ENCODE measurements around the gene FBXL13.
"Not testable (repeated sequence)": the region's sequence is repeated elsewhere in the genome, so short reads cannot be mapped to it uniquely, and the experiment has no call there.

FBXL13 gene

GRCh38 chr7:102990642-102991041 is 84.0 kb downstream of the FBXL13 start:
- H3K4me1 Mint-ChIP-seq, result no peaks in the 10 kb centered on the region
- H3K4me3 Mint-ChIP-seq, result no peak overlapping the region
- H3K9me3 Mint-ChIP-seq, result no peaks in the 10 kb centered on the region
- no peak overlapping the region for H3K27ac Mint-ChIP-seq
- H3K27me3 Mint-ChIP-seq, result no peaks in the 10 kb centered on the region
- no peaks in the 10 kb centered on the region for H3K36me3 Mint-ChIP-seq
- no peak for ATAC-seq

GRCh38 chr7:102988631-102989560 is 85.7 kb downstream of the FBXL13 start:
- Mint-ChIP-seq H3K27ac (no peak overlapping the region), H3K27me3 (no peaks in the 10 kb centered on the region), H3K4me1 (no peaks in the 10 kb centered on the region), H3K4me3 (no peak overlapping the region), H3K36me3 (no peaks in the 10 kb centered on the region), H3K9me3 (no peaks in the 10 kb centered on the region)
- ATAC-seq, result no peak

GRCh38 chr7:102988088-102988487 is 86.5 kb downstream of the FBXL13 start:
- no peak for ATAC-seq
- no peaks in the 10 kb centered on the region for H3K27me3 Mint-ChIP-seq
- H3K4me1 Mint-ChIP-seq, result no peaks in the 10 kb centered on the region
- no peak overlapping the region for H3K27ac Mint-ChIP-seq
- no peaks in the 10 kb centered on the region for H3K9me3 Mint-ChIP-seq
- H3K4me3 Mint-ChIP-seq, result no peak overlapping the region
- H3K36me3 Mint-ChIP-seq, result no peaks in the 10 kb centered on the region

- no peaks in the 10 kb centered on the region for H3K4me1 Mint-ChIP-seq
- no peak overlapping the region for H3K27ac Mint-ChIP-seq
- H3K4me3 Mint-ChIP-seq, result no peak overlapping the region
- H3K36me3 Mint-ChIP-seq, result no peaks in the 10 kb centered on the region
- ATAC-seq, result no peak
- no peaks in the 10 kb centered on the region for H3K27me3 Mint-ChIP-seq
- H3K9me3 Mint-ChIP-seq, result no peaks in the 10 kb centered on the region
Observed at GRCh38 chr7:102985176-102985783, 89.3 kb downstream of the FBXL13 start.

GRCh38 chr7:102983602-102984001 is 91.0 kb downstream of the FBXL13 start:
- no peak overlapping the region for H3K4me3 Mint-ChIP-seq
- no peaks in the 10 kb centered on the region for H3K36me3 Mint-ChIP-seq
- no peak overlapping the region for H3K27ac Mint-ChIP-seq
- no peak for ATAC-seq
- H3K9me3 Mint-ChIP-seq, result no peaks in the 10 kb centered on the region
- no peaks in the 10 kb centered on the region for H3K4me1 Mint-ChIP-seq
- H3K27me3 Mint-ChIP-seq, result no peaks in the 10 kb centered on the region

- H3K27me3 Mint-ChIP-seq, result no peaks in the 10 kb centered on the region
- no peaks in the 10 kb centered on the region for H3K4me1 Mint-ChIP-seq
- H3K27ac Mint-ChIP-seq, result no peak overlapping the region
- no peak overlapping the region for H3K4me3 Mint-ChIP-seq
- no peaks in the 10 kb centered on the region for H3K36me3 Mint-ChIP-seq
- H3K9me3 Mint-ChIP-seq, result no peaks in the 10 kb centered on the region
- no peak for ATAC-seq
Observed at GRCh38 chr7:102982235-102982634, 92.4 kb downstream of the FBXL13 start.

- no peaks in the 10 kb centered on the region for H3K9me3 Mint-ChIP-seq
- H3K27ac Mint-ChIP-seq, result no peak overlapping the region
- H3K4me1 Mint-ChIP-seq, result no peaks in the 10 kb centered on the region
- peaks cover 6% of the 10 kb centered on the region for H3K27me3 Mint-ChIP-seq
- no peak for ATAC-seq
- no peak overlapping the region for H3K4me3 Mint-ChIP-seq
- H3K36me3 Mint-ChIP-seq, result no peaks in the 10 kb centered on the region
Observed at GRCh38 chr7:102981451-102981850, 93.1 kb downstream of the FBXL13 start.

- no peaks in the 10 kb centered on the region for H3K36me3 Mint-ChIP-seq
- H3K4me3 Mint-ChIP-seq, result no peak overlapping the region
- no peak for ATAC-seq
- H3K27me3 Mint-ChIP-seq, result peaks cover 13% of the 10 kb centered on the region
- no peaks in the 10 kb centered on the region for H3K4me1 Mint-ChIP-seq
- no peak overlapping the region for H3K27ac Mint-ChIP-seq
- H3K9me3 Mint-ChIP-seq, result no peaks in the 10 kb centered on the region
Observed at GRCh38 chr7:102979670-102980069, 94.9 kb downstream of the FBXL13 start.

- Mint-ChIP-seq H3K27ac (no peak overlapping the region), H3K4me3 (no peak overlapping the region), H3K36me3 (no peaks in the 10 kb centered on the region), H3K4me1 (no peaks in the 10 kb centered on the region), H3K9me3 (no peaks in the 10 kb centered on the region), H3K27me3 (peaks cover 13% of the 10 kb centered on the region)
- no peak for ATAC-seq
Observed at GRCh38 chr7:102978284-102978683, 96.3 kb downstream of the FBXL13 start.

GRCh38 chr7:102977586-102977985 is 97.0 kb downstream of the FBXL13 start:
- peaks cover 13% of the 10 kb centered on the region for H3K27me3 Mint-ChIP-seq
- not testable (repeated sequence) for ATAC-seq, H3K36me3 Mint-ChIP-seq, H3K9me3 Mint-ChIP-seq, H3K4me1 Mint-ChIP-seq, H3K4me3 Mint-ChIP-seq, H3K27ac Mint-ChIP-seq

GRCh38 chr7:102976493-102976892 is 98.1 kb downstream of the FBXL13 start:
- Mint-ChIP-seq H3K4me1 (no peaks in the 10 kb centered on the region), H3K9me3 (no peaks in the 10 kb centered on the region), H3K27me3 (peaks cover 13% of the 10 kb centered on the region), H3K4me3 (no peak overlapping the region), H3K27ac (no peak overlapping the region), H3K36me3 (no peaks in the 10 kb centered on the region)
- ATAC-seq, result no peak

- no peak for ATAC-seq
- Mint-ChIP-seq H3K9me3 (no peaks in the 10 kb centered on the region), H3K4me3 (no peak overlapping the region), H3K36me3 (no peaks in the 10 kb centered on the region), H3K27ac (no peak overlapping the region), H3K27me3 (peaks cover 13% of the 10 kb centered on the region), H3K4me1 (no peaks in the 10 kb centered on the region)
Observed at GRCh38 chr7:102975854-102976253, 98.7 kb downstream of the FBXL13 start.

- Mint-ChIP-seq H3K36me3 (no peaks in the 10 kb centered on the region), H3K4me3 (no peak overlapping the region), H3K4me1 (no peaks in the 10 kb centered on the region), H3K9me3 (no peaks in the 10 kb centered on the region), H3K27ac (no peak overlapping the region), H3K27me3 (peaks cover 13% of the 10 kb centered on the region)
- no peak for ATAC-seq
Observed at GRCh38 chr7:102974366-102975236, 100.0 kb downstream of the FBXL13 start.

- Mint-ChIP-seq H3K4me3 (no peak overlapping the region), H3K4me1 (no peaks in the 10 kb centered on the region), H3K27me3 (peaks cover 13% of the 10 kb centered on the region), H3K27ac (no peak overlapping the region), H3K9me3 (no peaks in the 10 kb centered on the region), H3K36me3 (no peaks in the 10 kb centered on the region)
- ATAC-seq, result no peak
Observed at GRCh38 chr7:102973096-102973802, 101.3 kb downstream of the FBXL13 start.

- Mint-ChIP-seq H3K9me3 (no peaks in the 10 kb centered on the region), H3K4me3 (no peak overlapping the region), H3K4me1 (no peaks in the 10 kb centered on the region), H3K27ac (no peak overlapping the region), H3K36me3 (no peaks in the 10 kb centered on the region), H3K27me3 (no peaks in the 10 kb centered on the region)
- ATAC-seq, result no peak
Observed at GRCh38 chr7:102967798-102968197, 106.8 kb downstream of the FBXL13 start.
